Astrocyte of the cerebellum (primary cell): ENCODE measurements around the gene NACC2.

ENCODE experiments used
- DNase-seq: peaks from one replicate; pipeline ENCODE4 v3.0.0-alpha.2; 2011; ENCODE audit warnings: low read depth
- H3K4me3 ChIP-seq: 2 replicates; pipeline ENCODE4 v1.5.1; 2011; ENCODE audit warnings: mild to moderate bottlenecking, low read depth, low read length, moderate library complexity
- CTCF ChIP-seq: IDR thresholded peaks from 2 replicates; pipeline ENCODE4 v1.5.1; 2012; ENCODE audit warnings: low read length, low read depth, moderate library complexity, mild to moderate bottlenecking; ENCODE audit errors: missing control alignments
- in situ Hi-C: cut with HindIII; loops from 2 replicates; pipeline ENCODE4 v1.10.0; 2017; ENCODE audit warnings: low sequenced_read_pairs

Gene NACC2

GRCh38 chr9:136015656-136016571 is 79.2 kb downstream of the NACC2 start:
- no peak for TF ChIP-seq CTCF
- no peak overlapping the region for H3K4me3 ChIP-seq
- in situ Hi-C loops = no loop called here
- no peak for DNase-seq

DNA sequence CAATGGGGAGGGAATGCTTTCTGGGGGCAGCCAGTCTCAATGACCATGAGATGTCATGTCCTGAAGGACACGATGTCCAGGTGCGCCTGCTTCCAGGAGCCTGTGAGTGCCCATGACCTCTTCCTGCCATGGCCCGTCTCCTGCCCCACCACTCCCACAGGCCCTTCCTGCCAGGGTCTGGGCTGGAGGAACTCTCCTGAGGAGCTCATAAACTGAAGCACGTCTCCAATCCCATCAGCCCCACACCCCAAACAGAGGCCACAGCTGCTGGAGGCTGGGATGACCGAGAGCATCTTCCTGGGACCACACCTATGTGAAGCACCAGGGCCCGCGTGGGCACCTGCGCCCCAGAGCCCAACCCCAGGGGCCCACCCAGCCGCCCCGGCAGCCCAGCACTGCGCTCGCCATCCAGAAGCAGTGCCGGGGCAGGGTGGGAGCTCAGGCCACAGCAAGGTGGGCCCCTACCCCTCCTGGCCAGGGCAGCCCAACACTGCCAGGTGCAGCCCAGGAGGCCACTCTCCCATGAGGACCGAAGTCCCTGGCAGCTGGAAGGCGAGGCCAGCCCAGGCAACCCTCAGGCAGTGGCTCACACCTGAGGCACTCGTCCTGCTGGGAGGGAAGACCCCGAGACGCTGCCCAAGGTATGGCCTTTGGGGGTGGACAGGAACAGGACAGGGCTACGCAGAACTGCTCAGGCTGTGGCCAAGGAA is 80.0 kb downstream of the NACC2 start:
- no peak for DNase-seq
- in situ Hi-C loops = no loop called here
- no peak overlapping the region for H3K4me3 ChIP-seq
- no peak for TF ChIP-seq CTCF

DNA sequence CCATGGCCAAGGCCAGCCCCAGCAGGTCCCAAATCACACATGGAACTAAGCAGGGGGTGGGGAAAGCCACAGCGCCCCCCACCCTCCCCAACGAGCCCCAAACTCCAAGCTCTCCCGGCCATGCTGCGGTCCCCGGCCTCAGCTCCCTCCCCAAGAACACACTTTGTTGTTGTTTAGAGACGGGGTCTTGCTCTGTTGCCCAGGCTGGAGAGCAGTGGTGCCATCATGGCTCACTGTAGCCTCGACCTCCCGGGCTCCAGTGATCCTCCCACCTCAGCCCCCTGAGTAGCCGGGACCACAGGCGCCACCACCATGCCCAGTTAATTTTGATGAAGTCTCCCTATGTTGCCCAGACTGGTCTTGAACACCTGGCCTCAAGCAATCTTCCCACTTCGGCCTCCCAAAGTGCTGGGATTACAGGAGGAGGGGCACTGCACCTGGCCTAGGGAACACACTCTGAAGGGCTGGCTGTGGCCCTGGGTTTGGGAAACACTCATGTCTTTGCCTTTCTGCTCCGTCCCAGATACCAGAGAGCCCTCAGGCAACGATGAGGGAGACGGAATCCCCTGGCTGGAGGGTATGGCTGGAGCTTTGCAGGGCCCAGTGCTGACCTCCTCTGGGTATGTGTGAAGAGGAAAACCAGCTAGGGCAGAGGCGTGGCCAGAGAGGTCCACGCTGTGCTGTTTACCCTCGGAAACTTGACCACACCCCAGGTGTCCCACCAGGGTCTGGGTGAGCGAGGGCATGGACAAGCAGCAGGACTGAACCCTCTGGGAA is 80.8 kb downstream of the NACC2 start:
- no peak for TF ChIP-seq CTCF
- in situ Hi-C loops = no loop called here
- no peak overlapping the region for H3K4me3 ChIP-seq
- DNase-seq = no peak

DNA sequence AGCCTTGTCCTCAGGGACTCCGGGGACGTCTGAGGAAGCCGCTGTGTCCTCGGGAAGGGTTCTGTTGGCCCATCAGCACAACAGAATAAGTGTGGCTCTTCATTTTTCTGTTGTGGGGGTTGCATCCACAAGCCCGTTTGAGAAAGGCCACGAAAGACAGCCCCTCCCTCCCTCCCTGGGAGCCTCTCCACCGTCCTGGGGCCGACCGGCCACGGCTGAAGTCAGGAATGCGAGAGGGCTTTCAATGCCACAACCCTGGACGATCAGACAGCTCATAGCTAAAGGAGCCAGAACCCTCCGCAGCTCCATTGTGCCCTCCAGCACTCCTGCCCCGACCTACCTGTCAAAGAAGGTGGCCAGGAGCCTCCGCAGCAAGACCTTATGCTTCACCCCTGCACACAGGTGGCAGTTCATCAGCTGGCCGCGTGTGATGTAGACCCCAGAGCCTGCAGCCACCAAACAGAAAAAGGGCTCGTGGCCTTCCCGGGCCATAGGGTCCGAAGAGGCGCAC is 81.5 kb downstream of the NACC2 start:
- DNase-seq = no peak
- H3K4me3 ChIP-seq = no peak overlapping the region
- in situ Hi-C loops = no loop called here
- TF ChIP-seq CTCF = no peak

DNA sequence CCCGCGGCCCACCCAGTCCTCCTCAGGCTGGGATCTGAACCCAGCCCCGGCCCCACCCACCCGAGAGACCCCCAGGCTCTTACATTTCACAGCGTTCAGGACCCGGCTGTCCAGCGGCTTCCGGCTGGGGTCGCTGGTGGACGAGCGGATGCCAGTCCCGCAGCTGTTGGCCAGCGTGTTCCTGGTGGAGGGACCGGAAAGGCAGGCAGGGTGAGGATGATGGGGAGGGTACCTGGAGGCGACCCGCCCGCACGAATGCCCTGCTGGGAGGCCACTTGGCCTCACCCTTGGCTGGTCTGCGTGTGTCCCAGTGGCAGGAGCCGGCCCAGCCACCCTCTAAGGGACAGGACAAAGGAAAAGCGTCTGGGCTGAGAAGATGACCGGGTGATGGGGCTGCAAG is 82.0 kb downstream of the NACC2 start:
- H3K4me3 ChIP-seq = no peak overlapping the region
- no peak for DNase-seq
- in situ Hi-C loops = no loop called here
- no peak for TF ChIP-seq CTCF

DNA sequence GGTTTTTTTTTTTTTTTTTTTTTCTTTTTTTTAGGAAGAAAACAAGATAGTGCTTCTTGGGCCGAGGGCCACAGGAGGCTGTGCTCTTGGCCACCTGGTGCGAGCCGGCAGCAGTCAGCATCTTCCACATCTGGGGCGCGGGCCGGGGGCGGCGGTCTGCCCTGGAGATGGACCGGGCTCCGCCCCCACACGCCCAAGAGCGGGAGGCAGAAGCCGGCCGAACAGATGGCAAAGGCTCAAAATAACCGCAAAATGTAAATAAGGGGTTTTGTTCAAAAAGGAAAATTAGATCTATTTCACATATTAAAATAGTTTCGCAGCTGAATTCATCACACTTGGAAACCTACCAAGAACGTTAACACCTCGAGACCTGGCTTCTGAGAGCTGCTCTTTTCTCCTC is 82.4 kb downstream of the NACC2 start:
- H3K4me3 ChIP-seq = no peak overlapping the region
- in situ Hi-C loops = no loop called here
- peak; percentile 22 for DNase-seq
- TF ChIP-seq CTCF = no peak
